Activated CD8-positive, alpha-beta memory T cell treated with anti-CD3 and anti-CD28 coated beads for 24 hours (primary cell): ENCODE data around the gene COL13A1.

Experiments used
- DNase-seq: peaks from one replicate; pipeline ENCODE4 v3.0.0-alpha.2; 2020

Gene COL13A1

GRCh38 chr10:69892406-69892805 lies 90.7 kb downstream of the COL13A1 start:
- DNase-seq: no peak

GRCh38 chr10:69892816-69893215 lies 91.1 kb downstream of the COL13A1 start:
- no peak for DNase-seq

- no peak for DNase-seq
Observed at GRCh38 chr10:69893271-69893900, 91.7 kb downstream of the COL13A1 start.

GRCh38 chr10:69894156-69894555 lies 92.5 kb downstream of the COL13A1 start:
- DNase-seq: no peak

GRCh38 chr10:69895759-69896158 lies 94.1 kb downstream of the COL13A1 start:
- no peak for DNase-seq

- no peak for DNase-seq
Observed at GRCh38 chr10:69896606-69897231, 95.0 kb downstream of the COL13A1 start.

- DNase-seq: no peak
Observed at GRCh38 chr10:69897432-69897831, 95.7 kb downstream of the COL13A1 start.

- DNase-seq: no peak
Observed at GRCh38 chr10:69897999-69898398, 96.3 kb downstream of the COL13A1 start.

- DNase-seq: no peak
Observed at GRCh38 chr10:69898524-69898923, 96.8 kb downstream of the COL13A1 start.

GRCh38 chr10:69898941-69899340 lies 97.2 kb downstream of the COL13A1 start:
- DNase-seq: no peak

- no peak for DNase-seq
Observed at GRCh38 chr10:69899727-69900595, 98.3 kb downstream of the COL13A1 start.

GRCh38 chr10:69901022-69901421 lies 99.3 kb downstream of the COL13A1 start:
- DNase-seq: no peak

- DNase-seq: no peak
Observed at GRCh38 chr10:69901628-69902505, 100.2 kb downstream of the COL13A1 start.

- no peak for DNase-seq
Observed at GRCh38 chr10:69902835-69903535, 101.3 kb downstream of the COL13A1 start.

- no peak for DNase-seq
Observed at GRCh38 chr10:69904533-69904932, 102.8 kb downstream of the COL13A1 start.

GRCh38 chr10:69906425-69906824 lies 104.7 kb downstream of the COL13A1 start:
- no peak for DNase-seq

- DNase-seq: no peak
Observed at GRCh38 chr10:69907517-69907916, 105.8 kb downstream of the COL13A1 start.

GRCh38 chr10:69908124-69908523 lies 106.4 kb downstream of the COL13A1 start:
- DNase-seq: no peak

- DNase-seq: no peak
Observed at GRCh38 chr10:69910561-69910960, 108.9 kb downstream of the COL13A1 start.

GRCh38 chr10:69911613-69912528 lies 110.2 kb downstream of the COL13A1 start:
- DNase-seq: no peak

- no peak for DNase-seq
Observed at GRCh38 chr10:69912589-69912988, 110.9 kb downstream of the COL13A1 start.
